HG02571 (cell line): ENCODE data around the gene KCTD4.
"Not testable (repeated sequence)": the region's sequence is repeated elsewhere in the genome, so short reads cannot be mapped to it uniquely, and the experiment has no call there.

Experiments
- ATAC-seq: cut with Tn5 transposase; IDR thresholded peaks from one replicate; pipeline ENCODE4 v1.9.1; 2021; ENCODE audit warnings: mild to moderate bottlenecking, moderate library complexity; ENCODE audit not compliant: unreplicated experiment

The KCTD4 gene

GRCh38 chr13:45200701-45201232 is at the start of gene KCTD4:
Gene KCTD4, minus strand, starts transcription at chr13:45201045. Its CDS starts 6,478 bp downstream, at chr13:45194567.
- no peak for ATAC-seq

GRCh38 chr13:45249662-45250061 is 48.8 kb upstream of the KCTD4 start:
- no peak for ATAC-seq

GRCh38 chr13:45244736-45245135 is 43.9 kb upstream of the KCTD4 start:
- not testable (repeated sequence) for ATAC-seq

GRCh38 chr13:45243077-45243476 is 42.2 kb upstream of the KCTD4 start:
- no peak for ATAC-seq

- ATAC-seq, result no peak
Measured at GRCh38 chr13:45242524-45242923, 41.7 kb upstream of the KCTD4 start.

- ATAC-seq, result no peak
Measured at GRCh38 chr13:45242070-45242469, 41.2 kb upstream of the KCTD4 start.

GRCh38 chr13:45240143-45240542 is 39.3 kb upstream of the KCTD4 start:
- ATAC-seq, result no peak

GRCh38 chr13:45238945-45239795 is 38.3 kb upstream of the KCTD4 start:
- ATAC-seq, result no peak

GRCh38 chr13:45232591-45232990 is 31.7 kb upstream of the KCTD4 start:
- ATAC-seq, result no peak

- ATAC-seq, result no peak
Measured at GRCh38 chr13:45231722-45232121, 30.9 kb upstream of the KCTD4 start.

GRCh38 chr13:45231305-45231704 is 30.5 kb upstream of the KCTD4 start:
- no peak for ATAC-seq

GRCh38 chr13:45229172-45229571 is 28.3 kb upstream of the KCTD4 start:
- ATAC-seq, result no peak

- no peak for ATAC-seq
Measured at GRCh38 chr13:45228002-45228401, 27.2 kb upstream of the KCTD4 start.

GRCh38 chr13:45226024-45226423 is 25.2 kb upstream of the KCTD4 start:
- no peak for ATAC-seq

GRCh38 chr13:45225370-45225769 is 24.5 kb upstream of the KCTD4 start:
- no peak for ATAC-seq

- ATAC-seq, result no peak
Measured at GRCh38 chr13:45224176-45224575, 23.3 kb upstream of the KCTD4 start.

GRCh38 chr13:45222919-45223318 is 22.1 kb upstream of the KCTD4 start:
- ATAC-seq, result no peak

GRCh38 chr13:45222516-45222915 is 21.7 kb upstream of the KCTD4 start:
- ATAC-seq, result no peak

- no peak for ATAC-seq
Measured at GRCh38 chr13:45220403-45220802, 19.6 kb upstream of the KCTD4 start.

- no peak for ATAC-seq
Measured at GRCh38 chr13:45219938-45220375, 19.1 kb upstream of the KCTD4 start.

- ATAC-seq, result no peak
Measured at GRCh38 chr13:45219123-45219891, 18.5 kb upstream of the KCTD4 start.

- no peak for ATAC-seq
Measured at GRCh38 chr13:45218689-45219088, 17.8 kb upstream of the KCTD4 start.
